ENCODE data around the gene NPTX2. TPM values are rescaled to one million over a fixed set of nuclear protein-coding genes. Genes with fewer than 3 reads are reported as not detected.

NPTX2 gene
- total RNA-seq, 6 donors from 2014 or later: 0.30 to 1.3 (median 0.95) TPM; not detected in 2

DNA sequence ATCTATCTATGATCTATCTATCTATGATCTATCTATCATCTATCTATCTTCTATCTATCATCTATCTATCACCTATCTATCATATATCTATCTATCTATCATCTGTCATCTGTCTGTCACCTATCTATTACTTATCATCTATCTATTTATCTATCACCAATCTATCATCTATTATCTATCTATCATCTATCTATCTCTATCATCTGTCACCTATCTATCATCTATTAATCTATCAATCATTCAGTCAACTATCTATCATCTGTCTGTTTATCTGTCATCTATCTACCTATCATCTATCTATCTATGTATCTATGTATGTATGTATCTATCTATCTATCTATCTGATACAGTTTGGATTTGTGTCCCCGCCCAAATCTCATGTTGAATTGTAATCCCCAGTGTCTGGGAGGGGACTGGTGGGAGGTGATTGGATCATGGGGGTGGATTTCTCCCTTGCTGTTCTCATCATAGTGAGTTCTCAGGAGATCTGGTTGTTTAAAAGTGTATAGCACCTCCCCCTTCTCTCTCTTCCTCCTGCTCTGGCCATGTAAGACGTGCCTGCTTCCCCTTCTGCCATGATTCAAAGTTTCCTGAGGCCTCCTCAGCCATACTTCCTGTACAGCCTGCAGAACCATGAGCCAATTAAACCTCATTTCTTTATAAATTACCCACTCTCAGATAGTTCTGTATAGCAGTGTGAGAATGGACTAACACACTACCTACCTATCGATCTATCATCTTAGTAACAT is 37.6 kb downstream of the NPTX2 start:
- WGBS, 2 donors: 65 to 70% methylated on average over 3 of the region's 3 CpGs
- no peak for ATAC-seq (ENCODE audit: low FRiP score in 2 of 2)

DNA sequence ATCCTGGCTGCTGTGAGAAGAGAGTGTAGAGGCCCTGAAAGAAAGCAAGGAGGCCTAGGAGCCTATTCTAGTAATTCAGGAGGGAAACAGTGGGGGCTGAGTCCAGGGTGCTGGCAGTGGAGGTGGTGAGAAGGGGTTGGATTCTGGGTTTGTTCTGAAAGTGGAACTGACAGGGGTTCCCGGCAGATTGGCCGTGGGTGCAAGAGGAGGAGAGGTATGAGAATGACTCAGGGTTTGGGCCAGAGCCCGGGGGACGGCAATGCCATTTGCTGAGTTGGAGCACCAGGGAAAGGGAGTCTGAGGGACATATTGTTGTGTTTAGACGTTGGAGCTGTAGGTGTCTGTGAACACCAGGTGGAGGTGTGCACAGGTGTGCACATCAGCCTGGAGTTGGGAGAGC is 38.5 kb downstream of the NPTX2 start:
- WGBS, 2 donors: 84 to 91% methylated on average over 5 of the region's 5 CpGs
- no peaks in the 10 kb centered on the region for H3K4me1 ChIP-seq
- no peaks in the 10 kb centered on the region for H3K36me3 ChIP-seq
- H3K9me3 ChIP-seq: peaks cover 0 to 5% (median 0%) of the 10 kb centered on the region in 4 donors
- no peak overlapping the region for H3K27ac ChIP-seq
- no peaks in the 10 kb centered on the region for H3K27me3 ChIP-seq
- ATAC-seq (ENCODE audit: low FRiP score in 2 of 2) (no peak), DNase-seq (no peak)
- no peak overlapping the region for H3K4me3 ChIP-seq
- TF ChIP-seq, protein P1, sequence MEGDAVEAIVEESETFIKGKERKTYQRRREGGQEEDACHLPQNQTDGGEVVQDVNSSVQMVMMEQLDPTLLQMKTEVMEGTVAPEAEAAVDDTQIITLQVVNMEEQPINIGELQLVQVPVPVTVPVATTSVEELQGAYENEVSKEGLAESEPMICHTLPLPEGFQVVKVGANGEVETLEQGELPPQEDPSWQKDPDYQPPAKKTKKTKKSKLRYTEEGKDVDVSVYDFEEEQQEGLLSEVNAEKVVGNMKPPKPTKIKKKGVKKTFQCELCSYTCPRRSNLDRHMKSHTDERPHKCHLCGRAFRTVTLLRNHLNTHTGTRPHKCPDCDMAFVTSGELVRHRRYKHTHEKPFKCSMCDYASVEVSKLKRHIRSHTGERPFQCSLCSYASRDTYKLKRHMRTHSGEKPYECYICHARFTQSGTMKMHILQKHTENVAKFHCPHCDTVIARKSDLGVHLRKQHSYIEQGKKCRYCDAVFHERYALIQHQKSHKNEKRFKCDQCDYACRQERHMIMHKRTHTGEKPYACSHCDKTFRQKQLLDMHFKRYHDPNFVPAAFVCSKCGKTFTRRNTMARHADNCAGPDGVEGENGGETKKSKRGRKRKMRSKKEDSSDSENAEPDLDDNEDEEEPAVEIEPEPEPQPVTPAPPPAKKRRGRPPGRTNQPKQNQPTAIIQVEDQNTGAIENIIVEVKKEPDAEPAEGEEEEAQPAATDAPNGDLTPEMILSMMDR (IDR thresholded peaks at IDR 0.05): no peak
- no peak for TF ChIP-seq POLR2A (IDR thresholded peaks at IDR 0.05)
- TF ChIP-seq POLR2AphosphoS5 (IDR thresholded peaks at IDR 0.05): no peak
- no peak for TF ChIP-seq EP300 (IDR thresholded peaks at IDR 0.05)

More for the DNA sequence above, 37.6 kb downstream of the NPTX2 start:
- Histone ChIP-seq H3K27me3 (no peaks in the 10 kb centered on the region), H3K36me3 (no peaks in the 10 kb centered on the region), H3K4me3 (no peak overlapping the region), H3K27ac (no peak overlapping the region), H3K4me1 (no peaks in the 10 kb centered on the region), H3K9me3 (peaks cover 0 to 5% (median 0%) of the 10 kb centered on the region in 4 donors)
- no peak for DNase-seq
- TF ChIP-seq POLR2AphosphoS5 (IDR thresholded peaks at IDR 0.05): no peak
- TF ChIP-seq POLR2A (IDR thresholded peaks at IDR 0.05): no peak
- TF ChIP-seq, protein P1 (IDR thresholded peaks at IDR 0.05): no peak
- no peak for TF ChIP-seq EP300 (IDR thresholded peaks at IDR 0.05)

DNA sequence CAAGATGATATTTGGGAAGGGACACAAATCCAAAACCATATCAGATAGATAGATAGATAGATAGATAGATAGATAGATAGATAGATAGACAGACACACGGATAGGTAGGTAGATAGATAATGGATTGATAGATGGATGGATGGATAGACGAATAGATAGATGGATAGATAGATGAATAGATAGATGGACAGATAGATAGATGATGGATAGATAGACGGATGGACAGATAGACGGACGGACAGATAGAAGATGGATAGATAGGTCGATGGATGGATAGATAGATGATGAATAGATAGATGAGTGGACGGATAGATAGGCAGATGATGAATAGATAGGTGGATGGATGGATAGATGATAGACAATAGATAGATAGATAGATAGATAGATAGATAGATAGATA is 39.8 kb downstream of the NPTX2 start:
- Histone ChIP-seq H3K36me3 (no peaks in the 10 kb centered on the region), H3K9me3 (peaks cover 0 to 10% (median 3%) of the 10 kb centered on the region in 4 donors), H3K27me3 (no peaks in the 10 kb centered on the region), H3K27ac (no peak overlapping the region), H3K4me1 (no peaks in the 10 kb centered on the region), H3K4me3 (no peak overlapping the region)
- DNase-seq (no peak), ATAC-seq (ENCODE audit: low FRiP score in 2 of 2) (no peak)
- TF ChIP-seq, protein P1 (IDR thresholded peaks at IDR 0.05): no peak
- TF ChIP-seq EP300 (IDR thresholded peaks at IDR 0.05): no peak
- no peak for TF ChIP-seq POLR2AphosphoS5 (IDR thresholded peaks at IDR 0.05)
- no peak for TF ChIP-seq POLR2A (IDR thresholded peaks at IDR 0.05)
- 83 to 96% methylated on average over 7 of the region's 7 CpGs for WGBS, 2 donors

DNA sequence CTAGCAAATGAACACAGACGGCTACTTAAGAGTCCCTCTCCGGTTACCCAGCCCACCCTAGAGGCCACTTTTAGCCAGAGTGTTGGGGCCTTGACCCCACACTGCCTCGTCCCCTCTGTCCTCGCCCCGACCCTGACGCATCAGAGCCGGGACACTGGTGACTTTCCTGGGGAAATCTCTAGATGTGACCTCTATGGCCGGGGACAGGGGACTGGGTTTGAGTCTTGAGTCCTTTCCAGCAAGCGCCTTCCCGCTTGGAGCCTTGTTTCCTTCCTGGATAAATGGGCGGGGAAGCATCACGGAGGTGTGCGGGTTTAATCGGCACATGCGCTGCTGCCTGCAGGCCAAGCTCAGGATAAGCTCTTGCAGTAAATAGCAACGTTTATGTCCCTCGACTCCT is 40.7 kb downstream of the NPTX2 start:
- no peaks in the 10 kb centered on the region for H3K36me3 ChIP-seq
- ATAC-seq (ENCODE audit: low FRiP score in 2 of 2) (no peak), DNase-seq (no peak)
- WGBS, 2 donors: 76% methylated on average over 17 of the region's 17 CpGs
- no peak overlapping the region for H3K27ac ChIP-seq
- H3K4me1 ChIP-seq: no peaks in the 10 kb centered on the region
- H3K4me3 ChIP-seq: no peak overlapping the region
- no peaks in the 10 kb centered on the region for H3K27me3 ChIP-seq
- H3K9me3 ChIP-seq: peaks cover 0 to 12% (median 3%) of the 10 kb centered on the region in 4 donors
- TF ChIP-seq, protein P1 (IDR thresholded peaks at IDR 0.05): no peak
- TF ChIP-seq EP300 (IDR thresholded peaks at IDR 0.05) (no peak), POLR2AphosphoS5 (IDR thresholded peaks at IDR 0.05) (no peak), POLR2A (IDR thresholded peaks at IDR 0.05) (no peak)

DNA sequence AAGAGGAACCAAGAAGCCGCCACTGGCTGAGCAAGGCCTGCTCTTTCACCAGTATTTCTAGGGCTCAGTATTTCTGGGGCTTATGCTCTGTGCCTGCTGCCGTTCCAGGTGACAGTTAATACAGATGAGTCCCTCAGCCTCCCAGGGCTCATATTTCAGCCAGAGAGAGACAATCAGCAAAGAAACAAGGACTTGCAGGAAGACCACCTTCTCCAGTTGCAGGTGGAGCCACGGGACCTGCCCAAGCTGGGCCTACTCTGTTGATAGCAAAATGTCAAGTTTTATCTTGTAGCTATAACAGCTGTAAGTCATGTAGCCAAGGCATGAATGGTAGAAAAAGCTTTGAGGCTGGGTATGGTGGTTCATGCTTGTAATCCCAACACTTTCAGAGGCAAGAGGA is 42.7 kb downstream of the NPTX2 start:
- 60 to 64% methylated on average over 3 of the region's 3 CpGs for WGBS, 2 donors

More for the DNA sequence above, 42.7 kb downstream of the NPTX2 start:
- Histone ChIP-seq H3K27ac (no peak overlapping the region), H3K4me1 (no peaks in the 10 kb centered on the region), H3K9me3 (peaks cover 0 to 16% (median 3%) of the 10 kb centered on the region in 4 donors), H3K4me3 (no peak overlapping the region), H3K27me3 (no peaks in the 10 kb centered on the region), H3K36me3 (no peaks in the 10 kb centered on the region)
- DNase-seq (no peak), ATAC-seq (ENCODE audit: low FRiP score in 2 of 2) (no peak)
- TF ChIP-seq POLR2AphosphoS5 (IDR thresholded peaks at IDR 0.05) (no peak), EP300 (IDR thresholded peaks at IDR 0.05) (no peak), POLR2A (IDR thresholded peaks at IDR 0.05) (no peak)
- TF ChIP-seq, protein P1 (IDR thresholded peaks at IDR 0.05): no peak

Data from upper lobe of left lung (tissue), 6 donors.